Astrocyte of the cerebellum (primary cell): ENCODE measurements around the gene DUOX1.

ENCODE experiments used
- DNase-seq: peaks from one replicate; pipeline ENCODE4 v3.0.0-alpha.2; 2011; ENCODE audit warnings: low read depth
- H3K4me3 ChIP-seq: 2 replicates; pipeline ENCODE4 v1.5.1; 2011; ENCODE audit warnings: mild to moderate bottlenecking, low read depth, low read length, moderate library complexity
- CTCF ChIP-seq: IDR thresholded peaks from 2 replicates; pipeline ENCODE4 v1.5.1; 2012; ENCODE audit warnings: low read length, low read depth, moderate library complexity, mild to moderate bottlenecking; ENCODE audit errors: missing control alignments
- in situ Hi-C: cut with HindIII; loops from 2 replicates; pipeline ENCODE4 v1.10.0; 2017; ENCODE audit warnings: low sequenced_read_pairs

Gene DUOX1

GRCh38 chr15:45116482-45117307, 13.1 kb upstream of the DUOX1 start:
- in situ Hi-C loops, result no loop called here
- H3K4me3 ChIP-seq, result no peak overlapping the region
- no peak for DNase-seq
- no peak for TF ChIP-seq CTCF

- DNase-seq, result no peak
- no peak overlapping the region for H3K4me3 ChIP-seq
- in situ Hi-C loops, result no loop called here
- no peak for TF ChIP-seq CTCF
Measured at GRCh38 chr15:45117308-45118130, 12.3 kb upstream of the DUOX1 start.

GRCh38 chr15:45118131-45118588, 11.6 kb upstream of the DUOX1 start:
- H3K4me3 ChIP-seq, result no peak overlapping the region
- TF ChIP-seq CTCF, result peak; percentile 100
- DNase-seq, result peak; percentile 84
- in situ Hi-C loops, result no loop called here

- no peak for DNase-seq
- TF ChIP-seq CTCF, result no peak
- no peak overlapping the region for H3K4me3 ChIP-seq
- in situ Hi-C loops, result no loop called here
Measured at GRCh38 chr15:45118996-45119395, 10.8 kb upstream of the DUOX1 start.

GRCh38 chr15:45120081-45120972, 9.5 kb upstream of the DUOX1 start:
- no peak for DNase-seq
- in situ Hi-C loops, result no loop called here
- H3K4me3 ChIP-seq, result no peak overlapping the region
- no peak for TF ChIP-seq CTCF

- DNase-seq, result no peak
- no peak for TF ChIP-seq CTCF
- in situ Hi-C loops, result no loop called here
- H3K4me3 ChIP-seq, result no peak overlapping the region
Measured at GRCh38 chr15:45121020-45121419, 8.8 kb upstream of the DUOX1 start.
